Breast epithelium (tissue), 4 donors: Measurements from ENCODE around the gene MYH6. TPM values are rescaled to one million over a fixed set of nuclear protein-coding genes. Genes with fewer than 3 reads are reported as not detected.

Source experiments
- DNase-seq, 2 donors: peaks; one replicate each; pipeline ENCODE4 v3.0.0-alpha.2; 2019; ENCODE audit warnings: low spot score in 2 of 2
- H3K27ac ChIP-seq, 2 donors: fragments of 200-600 bp; sonication (generic) in 1 of 2; one replicate each; pipeline ENCODE4 v1.5.1; 2016 to 2019; ENCODE audit warnings: mild to moderate bottlenecking in 1 of 2
- H3K27me3 ChIP-seq, 2 donors: fragments of 200-600 bp; sonication (generic) in 1 of 2; one replicate each; pipeline versions ENCODE4 v1.5.1 to v1.6.0; 2017 to 2019; ENCODE audit warnings: control low read depth in 1 of 2, mild to moderate bottlenecking in 1 of 2
- H3K36me3 ChIP-seq: fragments of 200-600 bp; one replicate; pipeline ENCODE4 v1.5.1; 2019
- H3K4me1 ChIP-seq, 2 donors: fragments of 200-600 bp; sonication (generic); one replicate each; pipeline ENCODE4 v1.5.1; 2016 to 2019; ENCODE audit warnings: control low read depth in 1 of 2
- H3K4me3 ChIP-seq, 3 donors: fragments of 200-600 bp; sonication (generic); 1 replicate in 2 of 3; 2 replicates in 1 of 3; pipeline ENCODE4 v1.5.1; 2016 to 2019; ENCODE audit warnings: mild to moderate bottlenecking in 3 of 3, moderate library complexity in 2 of 3
- H3K9me3 ChIP-seq, 2 donors: fragments of 200-600 bp; sonication (generic) in 1 of 2; one replicate each; pipeline ENCODE4 v1.5.1; 2016 to 2019; ENCODE audit warnings: control low read depth in 1 of 2
- POLR2A ChIP-seq: fragments of 450-650 bp; IDR thresholded peaks from one replicate; pipeline ENCODE4 v1.6.1; 2016; ENCODE audit warnings: antibody characterized with exemption, mild to moderate bottlenecking, moderate library complexity
- POLR2AphosphoS5 ChIP-seq, 3 donors: sonication (generic); formaldehyde crosslinking; IDR thresholded peaks; one replicate each; pipeline ENCODE4 v1.6.1; 2017; ENCODE audit warnings: antibody characterized with exemption in 3 of 3
- intact Hi-C: fragments of 100-400 bp; cut with DNase I; formaldehyde crosslinking; loops from one replicate; pipeline ENCODE4 v1.15.1; 2023; ENCODE audit warnings: low total_unique reads
- total RNA-seq, 3 donors: library from RNA; depleted of rRNA; stranded (reverse); fragments of >200 nt; gene quantifications; one replicate each; pipeline ENCODE4 v1.1.0, GENCODE V29; 2016
- TF ChIP-seq, protein P1 (sequence below), 3 donors: fragments of 450-650 bp; IDR thresholded peaks; one replicate each; pipeline ENCODE4 v1.5.1; 2016 to 2017; ENCODE audit warnings: antibody characterized with exemption in 3 of 3, mild to moderate bottlenecking in 3 of 3, moderate library complexity in 3 of 3

MYH6 gene
- total RNA-seq, 3 donors from 2014 or later: not detected

DNA sequence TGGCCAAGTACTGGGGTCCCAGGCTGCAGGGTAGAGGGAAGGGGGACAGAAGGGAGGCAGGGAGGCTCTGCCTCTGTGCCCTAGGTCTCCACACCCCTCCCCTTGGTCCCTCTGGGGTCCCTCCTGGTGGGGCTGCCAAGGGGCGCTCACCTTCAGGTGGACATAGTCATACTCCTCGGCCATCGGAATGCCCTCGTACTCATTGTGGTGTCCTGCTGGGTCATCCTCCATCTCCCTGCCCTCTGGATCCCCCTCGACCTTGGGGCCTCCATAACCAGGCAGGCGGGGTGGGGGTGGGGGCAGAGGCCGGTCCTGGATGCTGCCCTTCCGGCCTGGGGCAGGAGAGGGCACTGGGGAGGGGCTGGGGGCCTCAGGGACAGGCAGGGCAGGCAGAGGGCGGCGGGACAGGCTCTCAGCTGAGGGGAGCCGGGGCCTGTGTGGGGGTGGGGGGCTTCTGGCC is 48.9 kb downstream of the MYH6 start:
- H3K9me3 ChIP-seq: no peaks in the 10 kb centered on the region
- TF ChIP-seq POLR2AphosphoS5 (IDR thresholded peaks at IDR 0.05) (no peak), POLR2A (no peak)
- TF ChIP-seq, protein P1, sequence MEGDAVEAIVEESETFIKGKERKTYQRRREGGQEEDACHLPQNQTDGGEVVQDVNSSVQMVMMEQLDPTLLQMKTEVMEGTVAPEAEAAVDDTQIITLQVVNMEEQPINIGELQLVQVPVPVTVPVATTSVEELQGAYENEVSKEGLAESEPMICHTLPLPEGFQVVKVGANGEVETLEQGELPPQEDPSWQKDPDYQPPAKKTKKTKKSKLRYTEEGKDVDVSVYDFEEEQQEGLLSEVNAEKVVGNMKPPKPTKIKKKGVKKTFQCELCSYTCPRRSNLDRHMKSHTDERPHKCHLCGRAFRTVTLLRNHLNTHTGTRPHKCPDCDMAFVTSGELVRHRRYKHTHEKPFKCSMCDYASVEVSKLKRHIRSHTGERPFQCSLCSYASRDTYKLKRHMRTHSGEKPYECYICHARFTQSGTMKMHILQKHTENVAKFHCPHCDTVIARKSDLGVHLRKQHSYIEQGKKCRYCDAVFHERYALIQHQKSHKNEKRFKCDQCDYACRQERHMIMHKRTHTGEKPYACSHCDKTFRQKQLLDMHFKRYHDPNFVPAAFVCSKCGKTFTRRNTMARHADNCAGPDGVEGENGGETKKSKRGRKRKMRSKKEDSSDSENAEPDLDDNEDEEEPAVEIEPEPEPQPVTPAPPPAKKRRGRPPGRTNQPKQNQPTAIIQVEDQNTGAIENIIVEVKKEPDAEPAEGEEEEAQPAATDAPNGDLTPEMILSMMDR (IDR thresholded peaks at IDR 0.05): no peak
- peak overlapping the region; percentile 59 to 78 for H3K27ac ChIP-seq
- intact Hi-C loops: no loop called here
- no peak for DNase-seq
- H3K4me3 ChIP-seq: no peak overlapping the region
- H3K36me3 ChIP-seq: no peaks in the 10 kb centered on the region
- H3K27me3 ChIP-seq: no peaks in the 10 kb centered on the region
- H3K4me1 ChIP-seq: peaks cover 6 to 10% of the 10 kb centered on the region in 2 donors

DNA sequence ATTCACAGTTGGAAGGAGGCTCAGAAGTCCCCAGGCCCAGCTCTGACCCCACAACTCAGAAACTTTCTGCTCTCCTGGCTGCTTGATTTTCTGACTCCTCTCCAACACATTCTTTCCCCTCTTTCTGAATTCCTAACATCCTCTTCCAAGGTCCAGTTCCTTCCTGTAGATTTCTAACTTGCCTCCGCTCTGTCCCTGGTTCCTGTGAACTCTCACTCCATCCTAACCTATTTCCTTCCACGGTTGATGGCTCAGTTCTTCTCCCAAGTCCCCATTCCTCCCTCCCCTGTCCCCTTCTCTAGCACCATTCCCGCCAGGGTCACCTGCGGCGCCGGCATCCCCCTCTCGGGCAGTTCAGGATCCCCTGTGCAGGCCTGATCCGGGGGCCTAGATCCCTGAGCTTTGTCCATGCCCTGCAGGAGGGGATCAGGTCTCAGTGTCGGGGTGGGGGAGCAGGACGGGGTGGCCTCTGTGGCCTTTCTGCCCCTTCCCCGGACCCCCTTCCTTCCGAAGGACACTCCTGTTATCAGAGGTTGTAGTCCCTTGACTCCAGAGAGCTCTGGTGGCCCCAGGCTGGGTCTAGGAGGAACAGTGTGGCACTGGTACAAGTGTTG is 49.4 kb downstream of the MYH6 start:
- Histone ChIP-seq H3K27ac (peak overlapping the region; percentile 22 to 78), H3K4me3 (no peak overlapping the region), H3K4me1 (peaks cover 2 to 10% of the 10 kb centered on the region in 2 donors), H3K36me3 (no peaks in the 10 kb centered on the region), H3K9me3 (no peaks in the 10 kb centered on the region), H3K27me3 (no peaks in the 10 kb centered on the region)
- TF ChIP-seq, protein P1 (IDR thresholded peaks at IDR 0.05): no peak
- TF ChIP-seq POLR2AphosphoS5 (IDR thresholded peaks at IDR 0.05) (no peak), POLR2A (no peak)
- intact Hi-C loops: no loop called here
- DNase-seq: no peak

DNA sequence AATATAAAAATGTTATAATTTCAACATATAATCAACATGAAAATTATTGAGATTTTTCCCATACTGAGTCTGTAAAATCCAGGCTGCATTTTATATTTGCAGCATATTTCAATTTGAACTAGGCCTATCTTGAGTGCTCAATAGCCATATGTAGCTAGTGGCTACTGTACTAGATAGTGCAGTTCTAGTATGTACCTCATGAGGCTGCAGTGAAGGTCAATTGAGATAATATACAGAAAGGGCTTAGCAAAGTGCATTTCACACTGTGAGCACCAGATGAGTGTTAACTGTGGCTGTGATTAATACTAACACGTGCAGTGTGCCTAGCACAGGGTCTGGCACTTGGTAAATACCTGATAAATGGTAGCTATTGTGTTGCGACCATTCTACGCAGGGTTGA is 50.0 kb downstream of the MYH6 start:
- Histone ChIP-seq H3K4me3 (no peak overlapping the region), H3K27ac (no peak overlapping the region), H3K36me3 (no peaks in the 10 kb centered on the region), H3K27me3 (no peaks in the 10 kb centered on the region), H3K4me1 (peaks cover 0 to 6% of the 10 kb centered on the region in 2 donors), H3K9me3 (no peaks in the 10 kb centered on the region)
- no peak for TF ChIP-seq POLR2A
- no peak for TF ChIP-seq POLR2AphosphoS5 (IDR thresholded peaks at IDR 0.05)
- TF ChIP-seq, protein P1 (IDR thresholded peaks at IDR 0.05): no peak
- no peak for DNase-seq
- intact Hi-C loops: no loop called here

DNA sequence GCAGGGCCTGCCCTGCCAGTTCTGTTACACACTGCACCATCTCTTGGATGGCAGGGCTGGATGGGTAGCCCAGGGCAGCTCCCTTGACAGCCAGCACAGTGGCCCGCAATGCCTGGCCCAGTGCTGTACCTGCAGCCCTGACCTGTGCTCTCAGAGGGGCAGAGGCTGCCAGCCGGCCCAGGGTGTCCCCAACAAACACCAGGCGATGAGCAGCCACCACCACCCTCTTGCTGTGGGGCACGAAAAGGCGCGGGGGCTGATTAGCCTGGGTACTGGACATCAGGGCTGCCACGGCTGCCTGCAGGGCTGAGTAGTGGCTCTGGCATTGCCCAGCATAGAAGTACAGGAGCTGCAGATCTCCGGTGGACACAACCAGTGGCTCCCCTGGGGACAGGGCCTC is 50.8 kb downstream of the MYH6 start:
- TF ChIP-seq, protein P1 (IDR thresholded peaks at IDR 0.05): no peak
- TF ChIP-seq POLR2AphosphoS5 (IDR thresholded peaks at IDR 0.05) (no peak), POLR2A (no peak)
- Histone ChIP-seq H3K27me3 (no peaks in the 10 kb centered on the region), H3K36me3 (no peaks in the 10 kb centered on the region), H3K9me3 (no peaks in the 10 kb centered on the region), H3K4me1 (peaks cover 0 to 6% of the 10 kb centered on the region in 2 donors), H3K4me3 (no peak overlapping the region), H3K27ac (no peak overlapping the region)
- no peak for DNase-seq
- intact Hi-C loops: no loop called here

DNA sequence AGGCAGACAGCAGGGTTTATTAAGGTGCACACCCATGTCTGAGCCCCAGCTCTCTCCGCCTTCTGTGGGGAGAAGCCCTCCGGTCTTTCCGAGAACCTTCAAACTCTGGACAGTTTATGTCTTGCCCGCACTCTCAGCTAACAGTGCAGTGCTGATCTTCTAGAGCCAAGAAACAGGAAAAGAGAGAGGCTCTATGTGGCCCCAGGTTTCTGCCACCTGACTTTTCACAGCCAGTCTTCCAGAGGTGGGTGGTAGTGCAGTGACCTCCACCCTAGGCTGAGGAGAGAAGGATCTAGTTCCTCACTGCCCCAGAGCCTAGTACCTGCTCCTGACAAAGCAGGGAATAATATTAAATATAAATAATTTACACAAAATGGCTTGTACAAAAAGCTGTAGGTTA is 51.4 kb downstream of the MYH6 start:
- H3K27ac ChIP-seq: no peak overlapping the region
- TF ChIP-seq POLR2AphosphoS5 (IDR thresholded peaks at IDR 0.05): no peak
- no peak for TF ChIP-seq POLR2A
- TF ChIP-seq, protein P1 (IDR thresholded peaks at IDR 0.05): no peak

More for the DNA sequence above, 51.4 kb downstream of the MYH6 start:
- intact Hi-C loops: no loop called here
- peaks cover 0 to 4% of the 10 kb centered on the region in 2 donors for H3K4me1 ChIP-seq
- DNase-seq: no peak
- H3K36me3 ChIP-seq: no peaks in the 10 kb centered on the region
- H3K9me3 ChIP-seq: no peaks in the 10 kb centered on the region
- no peaks in the 10 kb centered on the region for H3K27me3 ChIP-seq
- H3K4me3 ChIP-seq: no peak overlapping the region
